Medulla oblongata (tissue), 1 donor: ENCODE results near the gene PITPNC1.
"Not testable (repeated sequence)": the region's sequence is repeated elsewhere in the genome, so short reads cannot be mapped to it uniquely, and the experiment has no call there.

Experiments
- DNase-seq: peaks from one replicate; pipeline ENCODE4 v3.0.0-alpha.2; 2015; ENCODE audit errors: extremely low spot score

Gene PITPNC1

GRCh38 chr17:67376737-67377487 lies at the start of gene PITPNC1:
Gene PITPNC1 (plus strand): TSS chr17:67377281.
- DNase-seq: peak; percentile 89

DNA sequence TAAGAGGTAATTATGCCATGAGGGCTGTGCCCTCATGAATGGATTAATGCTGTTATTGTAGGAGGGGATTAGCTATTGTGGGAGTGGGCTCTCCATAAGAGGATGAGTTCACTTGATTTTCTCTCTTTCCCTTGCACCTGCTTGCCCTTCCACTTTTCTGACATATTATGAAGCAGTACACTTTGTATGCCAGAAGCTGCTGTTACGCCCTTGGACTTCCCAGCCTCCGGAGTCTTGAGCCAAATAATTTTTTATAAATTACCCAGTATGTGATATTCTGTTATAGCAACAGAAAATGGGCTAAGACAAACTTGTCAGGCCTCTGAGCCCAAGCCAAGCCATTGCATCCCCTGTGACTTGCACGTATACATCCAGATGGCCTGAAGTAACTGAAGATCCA lies 49.1 kb upstream of the PITPNC1 start:
- no peak for DNase-seq

DNA sequence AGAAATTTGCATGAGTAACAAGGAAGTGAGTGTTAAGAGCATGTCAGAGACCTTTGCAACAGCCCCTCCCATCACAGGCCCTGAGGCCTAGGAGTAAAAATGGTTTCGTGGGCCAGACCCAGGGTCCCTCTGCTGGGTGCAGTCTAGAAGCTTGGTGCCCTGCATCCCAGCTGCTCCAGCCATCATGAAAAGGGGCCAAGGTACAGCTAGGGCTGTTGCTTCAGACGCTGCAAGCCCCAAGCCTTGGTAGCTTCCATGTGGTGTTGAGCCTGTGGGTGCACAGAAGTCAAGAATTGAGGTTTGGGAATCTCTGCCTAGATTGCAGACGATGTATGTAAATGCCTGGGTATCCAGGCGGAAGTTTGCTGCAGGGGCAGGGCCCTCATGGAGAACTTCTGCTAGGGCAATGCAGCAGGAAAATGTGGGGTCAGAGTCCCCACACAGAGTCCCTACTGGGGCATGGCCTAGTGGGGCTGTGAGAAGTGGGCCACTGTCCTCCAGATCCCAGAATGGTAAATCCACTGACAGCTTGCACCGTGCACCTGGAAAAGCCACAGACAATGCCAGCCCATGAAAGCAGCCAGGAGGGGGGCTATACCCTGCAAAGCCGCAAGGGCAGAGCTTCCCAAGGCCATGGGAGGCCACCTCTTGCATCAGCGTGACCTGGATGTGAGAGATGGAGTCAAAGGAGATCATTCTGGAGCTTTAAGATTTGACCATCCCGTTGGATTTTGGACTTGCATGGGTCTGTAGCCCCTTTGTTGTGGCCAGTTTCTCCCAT lies 45.5 kb upstream of the PITPNC1 start:
- DNase-seq: not testable (repeated sequence)

DNA sequence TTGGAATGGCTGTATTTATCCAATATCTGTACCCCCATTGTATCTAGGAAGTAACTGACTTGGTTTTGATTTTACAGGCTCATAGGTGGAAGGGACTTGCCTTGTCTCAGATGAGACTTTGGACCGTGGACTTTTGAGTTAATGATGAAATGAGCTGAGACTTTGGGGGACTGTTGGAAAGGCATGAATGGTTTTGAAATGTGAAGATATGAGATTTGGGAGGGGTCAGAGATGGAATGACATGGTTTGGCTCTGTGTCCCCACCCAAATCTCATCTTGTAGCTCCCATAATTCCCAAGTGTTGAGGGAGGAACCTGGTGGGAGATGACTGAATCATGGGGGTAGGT lies 44.9 kb upstream of the PITPNC1 start:
- DNase-seq: not testable (repeated sequence)

GRCh38 chr17:67335245-67335835 lies 41.7 kb upstream of the PITPNC1 start:
- no peak for DNase-seq

DNA sequence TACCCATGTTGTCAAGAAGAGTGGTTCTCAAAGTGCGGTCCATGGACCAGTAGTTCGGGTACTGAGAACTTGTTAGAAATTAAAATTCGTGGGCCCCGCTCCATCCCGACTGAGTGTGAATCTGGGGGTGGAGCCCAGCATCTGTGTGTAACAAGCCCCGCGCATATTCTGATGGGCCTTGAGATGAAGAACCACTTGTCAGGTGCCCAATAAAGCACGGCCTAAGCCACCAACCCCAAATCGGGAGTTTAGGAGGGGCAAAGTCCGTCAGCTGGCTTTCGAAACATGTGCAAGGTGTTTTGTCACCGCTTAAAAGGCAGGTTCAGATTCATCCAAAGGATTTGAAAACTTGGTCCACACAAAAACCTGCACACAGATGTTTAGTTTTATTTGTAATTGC lies 40.2 kb upstream of the PITPNC1 start:
- no peak for DNase-seq

- DNase-seq: not testable (repeated sequence)
These were observed 38.7 kb upstream of the PITPNC1 start for GRCh38 chr17:67338353-67338752.

GRCh38 chr17:67343237-67343636 lies 33.8 kb upstream of the PITPNC1 start:
- DNase-seq: no peak

DNA sequence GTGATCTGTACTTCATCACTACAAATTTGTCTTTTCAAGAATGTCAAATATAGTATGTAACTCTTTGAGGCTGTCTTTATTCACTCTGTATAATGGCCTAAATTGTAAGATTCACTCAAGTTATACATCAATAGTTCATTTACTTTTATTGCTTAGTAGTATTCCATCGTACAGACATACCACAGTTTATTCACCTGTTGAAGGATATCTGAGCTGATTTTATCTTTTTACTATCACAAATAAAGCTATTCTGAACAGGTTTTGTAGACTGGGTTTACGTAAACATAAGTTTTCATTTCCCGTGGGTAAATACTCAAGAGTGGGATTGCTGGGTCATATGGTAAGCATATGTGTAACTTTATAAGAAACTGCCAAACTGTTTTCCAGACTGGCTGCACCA lies 29.3 kb upstream of the PITPNC1 start:
- no peak for DNase-seq

DNA sequence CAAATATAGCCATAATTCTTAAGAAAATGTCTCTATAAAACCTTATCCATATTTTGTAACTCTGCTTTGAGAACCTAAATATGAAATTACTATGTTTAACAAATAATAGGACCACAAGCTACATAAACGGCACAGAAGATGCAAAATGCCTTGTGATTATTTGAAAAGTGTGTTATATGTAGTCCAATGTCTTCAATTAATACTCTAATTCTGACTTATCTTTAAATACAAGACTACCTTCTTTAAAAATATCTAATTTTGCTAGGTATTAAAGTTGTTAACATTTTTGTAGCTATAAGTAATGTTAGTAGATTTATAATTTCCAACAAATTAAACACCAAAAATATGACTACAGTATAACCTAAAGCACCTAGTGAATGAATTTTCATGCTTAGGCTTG lies 27.7 kb upstream of the PITPNC1 start:
- DNase-seq: no peak

- no peak for DNase-seq
These were observed 23.9 kb upstream of the PITPNC1 start for GRCh38 chr17:67353161-67353560.

GRCh38 chr17:67353929-67354574 lies 23.0 kb upstream of the PITPNC1 start:
- no peak for DNase-seq

DNA sequence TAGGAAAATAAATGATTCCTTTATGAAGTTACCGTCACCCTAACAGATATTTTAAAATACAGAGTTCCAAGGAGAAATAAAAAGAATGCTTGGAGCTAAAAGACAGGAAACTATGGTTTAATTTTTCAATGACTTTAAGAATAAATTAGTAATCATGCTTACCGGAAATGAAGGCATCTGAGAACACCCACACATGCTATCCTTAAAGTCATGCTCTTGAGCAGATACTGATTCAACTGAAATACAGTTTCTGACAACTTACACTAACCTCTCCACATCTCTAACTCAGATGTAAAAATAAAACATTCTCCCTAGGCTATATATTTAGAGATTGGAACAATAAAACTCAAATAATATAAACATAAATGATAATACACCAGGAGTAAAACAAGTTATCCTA lies 18.5 kb upstream of the PITPNC1 start:
- no peak for DNase-seq

- DNase-seq: no peak
These were observed 16.9 kb upstream of the PITPNC1 start for GRCh38 chr17:67359960-67360791.

- DNase-seq: no peak
These were observed 16.2 kb upstream of the PITPNC1 start for GRCh38 chr17:67360880-67361279.

DNA sequence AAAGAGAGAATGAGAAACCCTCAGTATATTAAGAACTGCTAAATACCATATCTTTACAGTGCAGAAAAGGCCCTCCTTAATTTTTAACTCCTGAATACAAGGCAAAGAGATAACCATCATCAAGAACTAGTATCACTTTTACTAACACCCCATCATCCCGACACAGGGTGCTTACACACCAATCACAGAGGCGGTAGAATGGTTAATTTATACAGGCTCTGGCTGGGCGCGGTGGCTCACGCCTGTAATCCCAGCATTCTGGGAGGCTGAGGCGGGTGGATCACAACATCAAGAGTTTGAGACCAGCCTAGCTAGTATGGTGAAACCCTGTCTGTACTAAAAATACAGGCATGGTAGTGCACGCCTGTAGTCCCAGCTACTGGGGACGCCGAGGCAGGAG lies 14.9 kb upstream of the PITPNC1 start:
- DNase-seq: no peak

GRCh38 chr17:67364847-67365737 lies 12.0 kb upstream of the PITPNC1 start:
- DNase-seq: no peak

DNA sequence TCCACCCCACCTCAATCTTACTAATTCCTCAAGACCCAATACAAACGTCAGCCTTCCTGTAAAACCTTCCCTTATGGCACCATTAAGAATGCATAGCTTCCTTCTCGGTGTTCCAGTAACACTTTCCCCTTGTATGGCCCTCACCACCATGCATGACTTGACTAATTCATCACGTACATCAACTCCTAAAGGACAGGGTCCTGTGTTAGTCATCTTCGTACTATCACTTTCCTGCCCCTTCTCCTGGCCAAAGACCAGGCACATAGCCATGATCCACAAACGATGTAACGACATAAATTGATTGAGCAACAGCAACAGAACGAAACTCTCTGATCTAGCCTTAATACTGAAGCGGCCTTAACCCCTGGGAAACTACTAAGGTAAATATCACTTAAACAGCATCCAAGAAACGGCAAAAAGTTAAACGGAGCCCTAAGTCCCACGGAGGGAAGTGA lies 11.3 kb upstream of the PITPNC1 start:
- peak; percentile 23 for DNase-seq

DNA sequence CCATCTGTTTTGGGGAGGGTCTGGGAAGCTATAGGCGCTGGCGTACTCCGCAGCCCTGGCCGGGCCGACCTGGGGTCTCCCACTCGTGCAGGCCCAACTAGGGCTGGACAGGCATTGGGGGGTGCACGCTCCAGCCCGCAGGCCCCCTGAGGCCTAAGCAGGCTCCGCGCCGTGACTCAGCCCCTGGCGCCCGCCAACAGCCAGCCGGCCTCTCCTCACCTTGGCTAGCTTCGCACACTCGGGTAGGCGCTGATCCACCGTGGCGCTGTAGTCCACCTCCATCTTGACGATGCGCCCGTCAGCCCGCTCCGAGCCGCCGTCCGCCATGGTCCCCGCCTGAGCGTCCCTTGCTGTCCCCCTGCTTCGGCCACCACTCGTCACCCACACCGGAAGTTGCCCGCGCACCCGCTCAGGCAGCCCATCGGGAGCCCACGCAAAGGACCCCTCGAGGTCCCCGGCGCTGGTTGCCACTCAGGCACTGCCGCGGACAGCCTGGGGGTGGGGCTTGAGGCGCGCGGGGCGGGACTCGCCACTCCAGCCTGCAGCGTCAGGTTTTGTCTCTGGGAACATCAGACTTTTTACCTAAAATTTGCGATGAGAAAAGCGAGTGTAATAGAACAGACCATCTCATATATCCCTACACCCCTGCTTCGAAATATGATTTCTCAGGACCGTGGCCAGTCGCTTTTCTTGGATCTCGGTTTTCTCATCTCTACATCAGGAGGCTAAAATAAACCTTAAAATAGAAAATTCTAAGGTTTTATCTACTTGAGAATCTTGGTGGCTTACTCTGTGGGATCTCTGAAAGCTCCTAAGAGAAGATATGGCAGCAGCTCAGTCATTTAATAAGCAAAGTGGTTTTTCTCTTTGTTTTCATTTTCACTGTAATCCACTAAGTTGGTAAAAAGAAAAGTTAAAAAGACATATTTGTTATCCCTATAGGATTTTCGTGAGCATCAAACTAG lies 10.6 kb upstream of the PITPNC1 start, which contains the start of gene PSMD12:
Gene PSMD12, minus strand, starts transcription at position 385 of the 965 bp plus-strand sequence. Its CDS starts 58 bp downstream, at position 327.
- peak; percentile 95 for DNase-seq
